ENCODE data around the gene DRC1. TPM values are rescaled to one million over a fixed set of nuclear protein-coding genes. Genes with fewer than 3 reads are reported as not detected.

DRC1 gene
- total and polyA plus RNA-seq, 2 of the 13 experiments (the other 11 are each of a cell fraction or from before 2014, with no cell fraction given), result 0.07 TPM; not detected in 1

DNA sequence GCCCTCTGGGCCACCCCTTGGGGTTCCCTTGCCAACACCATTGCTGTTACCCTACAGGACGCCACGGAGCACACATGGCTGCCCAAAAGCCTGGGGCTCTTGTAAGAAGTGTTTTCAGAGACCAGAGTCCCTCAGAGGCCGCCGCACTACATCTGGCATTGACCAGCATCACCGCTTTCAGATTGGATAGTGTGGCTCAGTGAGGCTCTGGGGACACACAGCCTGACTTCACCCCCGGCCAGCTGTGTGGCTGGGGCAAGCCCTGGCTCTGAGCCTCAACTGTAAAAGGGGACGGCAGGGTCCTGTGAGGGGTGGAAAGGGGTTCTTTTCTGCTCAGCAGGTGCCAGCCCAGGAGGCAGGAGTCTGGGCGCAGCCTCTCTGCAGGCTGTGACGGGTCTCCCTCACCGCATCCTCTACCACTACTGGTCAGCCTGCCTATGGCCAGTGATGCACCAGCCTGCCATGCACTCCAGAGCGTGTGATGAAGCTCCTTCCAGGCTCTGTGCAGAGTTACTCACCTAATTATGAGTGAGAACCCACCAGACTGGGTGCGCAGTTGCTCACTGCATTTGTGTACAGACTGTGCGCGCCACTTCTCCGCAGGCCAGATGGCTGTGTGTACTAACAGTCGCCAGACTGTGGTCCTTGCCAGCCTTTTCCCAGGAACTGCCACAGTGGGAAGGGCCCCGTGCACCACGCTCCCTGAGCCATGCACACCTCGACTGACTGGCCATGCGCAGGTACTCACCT lies 86.9 kb downstream of the DRC1 start:
- FAIRE-seq, result no peak
- Histone ChIP-seq H3K27ac (ENCODE audit: extremely low read length, insufficient read depth, low read length) (no peak overlapping the region), H3K4me1 (ENCODE audit: insufficient read depth, low read length) (peaks cover 5% of the 10 kb centered on the region; the same call in 1 of the 2 replicates), H3K4me2 (ENCODE audit: low read depth, low read length) (no peak overlapping the region), H3K79me2 (ENCODE audit: insufficient read depth, low read length) (no peaks in the 10 kb centered on the region), H3K36me3 (replicated peaks in 1 of 2; ENCODE audit: control insufficient read depth in 1 of 2, insufficient read depth in 2 of 2, low read length in 2 of 2) (no peaks in the 10 kb centered on the region), H4K20me1 (ENCODE audit: insufficient read depth, low read length) (no peaks in the 10 kb centered on the region), H3K4me3 (replicated peaks in 1 of 3; ENCODE audit: insufficient read depth in 1 of 3, low read depth in 2 of 3, low read length in 3 of 3) (no peak overlapping the region), H3K27me3 (ENCODE audit: control insufficient read depth in 1 of 2, insufficient read depth in 2 of 2, low read length in 2 of 2) (peaks cover 1 to 77% of the 10 kb centered on the region in 2 experiments; a peak in 4 of 5 replicates), H3K9ac (ENCODE audit: insufficient read depth, low read depth, low read length) (no peak overlapping the region), H2AFZ (ENCODE audit: low read length) (no peak overlapping the region), H3K9me3 (ENCODE audit: low read length) (no peaks in the 10 kb centered on the region)
- BruUV-seq (replicated peaks), result no TSS peak
- ATAC-seq, result no peak; the same call in 2 of the 3 replicates
- in situ Hi-C loops (cut with HindIII; ENCODE audit: extremely low pct_ligation_motif_present, low pct_unique_long_range_greater_than_20kb) (no loop called here), intact Hi-C loops (cut with micrococcal nuclease; ENCODE audit: unreplicated experiment) (no loop called here)
- no peak for DNase-seq (ENCODE audit: low spot score)
- 40% methylated on average over 17 of the region's 20 CpGs for WGBS (ENCODE audit: low lambda C conversion rate)
- ChIA-PET POLR2A (no interaction called here), CTCF (ENCODE audit: low intra/inter-chr PET ratio, low total read pairs) (no interaction called here)
- TF ChIP-seq RFXAP (CRISPR knock-in tag; IDR thresholded peaks at IDR 0.05; ENCODE audit: borderline replicate concordance) (no peak), ZNF460 (CRISPR knock-in tag; IDR thresholded peaks at IDR 0.05; ENCODE audit: borderline replicate concordance) (no peak), HOXD1 (CRISPR knock-in tag; IDR thresholded peaks at IDR 0.05) (no peak), RELA (CRISPR knock-in tag; IDR thresholded peaks at IDR 0.05) (no peak), ZNF207 (IDR thresholded peaks at IDR 0.05; ENCODE audit: borderline replicate concordance) (no peak)
- TF ChIP-seq, protein P1, sequence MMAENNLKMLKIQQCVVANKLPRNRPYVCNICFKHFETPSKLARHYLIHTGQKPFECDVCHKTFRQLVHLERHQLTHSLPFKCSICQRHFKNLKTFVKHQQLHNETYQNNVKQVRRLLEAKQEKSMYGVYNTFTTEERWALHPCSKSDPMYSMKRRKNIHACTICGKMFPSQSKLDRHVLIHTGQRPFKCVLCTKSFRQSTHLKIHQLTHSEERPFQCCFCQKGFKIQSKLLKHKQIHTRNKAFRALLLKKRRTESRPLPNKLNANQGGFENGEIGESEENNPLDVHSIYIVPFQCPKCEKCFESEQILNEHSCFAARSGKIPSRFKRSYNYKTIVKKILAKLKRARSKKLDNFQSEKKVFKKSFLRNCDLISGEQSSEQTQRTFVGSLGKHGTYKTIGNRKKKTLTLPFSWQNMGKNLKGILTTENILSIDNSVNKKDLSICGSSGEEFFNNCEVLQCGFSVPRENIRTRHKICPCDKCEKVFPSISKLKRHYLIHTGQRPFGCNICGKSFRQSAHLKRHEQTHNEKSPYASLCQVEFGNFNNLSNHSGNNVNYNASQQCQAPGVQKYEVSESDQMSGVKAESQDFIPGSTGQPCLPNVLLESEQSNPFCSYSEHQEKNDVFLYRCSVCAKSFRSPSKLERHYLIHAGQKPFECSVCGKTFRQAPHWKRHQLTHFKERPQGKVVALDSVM (CRISPR knock-in tag; IDR thresholded peaks at IDR 0.05), result no peak
- TF ChIP-seq, protein P2, sequence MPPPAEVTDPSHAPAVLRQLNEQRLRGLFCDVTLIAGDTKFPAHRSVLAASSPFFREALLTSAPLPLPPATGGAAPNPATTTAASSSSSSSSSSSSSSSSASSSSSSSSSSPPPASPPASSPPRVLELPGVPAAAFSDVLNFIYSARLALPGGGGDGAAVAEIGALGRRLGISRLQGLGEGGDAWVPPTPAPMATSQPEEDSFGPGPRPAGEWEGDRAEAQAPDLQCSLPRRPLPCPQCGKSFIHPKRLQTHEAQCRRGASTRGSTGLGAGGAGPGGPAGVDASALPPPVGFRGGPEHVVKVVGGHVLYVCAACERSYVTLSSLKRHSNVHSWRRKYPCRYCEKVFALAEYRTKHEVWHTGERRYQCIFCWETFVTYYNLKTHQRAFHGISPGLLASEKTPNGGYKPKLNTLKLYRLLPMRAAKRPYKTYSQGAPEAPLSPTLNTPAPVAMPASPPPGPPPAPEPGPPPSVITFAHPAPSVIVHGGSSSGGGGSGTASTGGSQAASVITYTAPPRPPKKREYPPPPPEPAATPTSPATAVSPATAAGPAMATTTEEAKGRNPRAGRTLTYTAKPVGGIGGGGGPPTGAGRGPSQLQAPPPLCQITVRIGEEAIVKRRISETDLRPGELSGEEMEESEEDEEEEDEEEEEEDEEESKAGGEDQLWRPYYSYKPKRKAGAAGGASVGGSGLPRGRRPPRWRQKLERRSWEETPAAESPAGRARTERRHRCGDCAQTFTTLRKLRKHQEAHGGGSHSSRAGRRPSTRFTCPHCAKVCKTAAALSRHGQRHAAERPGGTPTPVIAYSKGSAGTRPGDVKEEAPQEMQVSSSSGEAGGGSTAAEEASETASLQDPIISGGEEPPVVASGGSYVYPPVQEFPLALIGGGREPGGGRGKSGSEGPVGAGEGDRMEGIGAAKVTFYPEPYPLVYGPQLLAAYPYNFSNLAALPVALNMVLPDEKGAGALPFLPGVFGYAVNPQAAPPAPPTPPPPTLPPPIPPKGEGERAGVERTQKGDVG (CRISPR knock-in tag; IDR thresholded peaks at IDR 0.05; ENCODE audit: borderline replicate concordance), result no peak
